T-cell (primary cell): ENCODE data around the gene NEIL3. TPM values are rescaled to one million over a fixed set of nuclear protein-coding genes. Genes with fewer than 3 reads are reported as not detected.

Source experiments
- ATAC-seq, 4 experiments: fragments of 200-7000 bp in 3 of 4; fragments of 150-1000 bp in 1 of 4; cut with Tn5 transposase; replicated peaks in 1 of 4; 1 replicate in 3 of 4; 2 replicates in 1 of 4; pipeline ENCODE4 v1.10.0; 2021; ENCODE audit warnings: moderate library complexity in 3 of 4, mild to moderate bottlenecking in 2 of 4, moderate number of reproducible peaks in 1 of 4
- CTCF ChIA-PET, 2 donors: fragments of 300-600 bp; sonication (Branson Sonifier 250); formaldehyde crosslinking; loops; one replicate each; lab custom pipeline; 2022; ENCODE audit warnings: antibody characterized with exemption in 2 of 2; lab: Charles Lee
- POLR2A ChIA-PET, 2 donors: fragments of 300-600 bp; sonication (Branson Sonifier 250); formaldehyde crosslinking; loops; one replicate each; lab custom pipeline; 2022; ENCODE audit warnings: antibody characterized with exemption in 2 of 2; lab: Charles Lee
- DNase-seq, 35 experiments: peaks; one replicate each; pipeline versions ENCODE4 v3.0.0 to v3.0.0-alpha.2; 2013 to 2023
- H3K27ac ChIP-seq: one replicate; pipeline ENCODE4 v1.5.1; 2013; ENCODE audit warnings: low read length
- H3K27me3 ChIP-seq, 2 experiments: replicated peaks in 1 of 2; 1 replicate in 1 of 2; 2 replicates in 1 of 2; pipeline versions ENCODE4 v1.6.1 to v1.7.0; 2013; ENCODE audit warnings: low read length in 1 of 2, mixed read lengths in 1 of 2; ENCODE audit not compliant: control insufficient read depth in 2 of 2, insufficient read depth in 2 of 2; ENCODE audit errors: extremely low read depth in 1 of 2
- H3K36me3 ChIP-seq, 2 donors: 1 replicate in 1 of 2; 2 replicates in 1 of 2; pipeline versions ENCODE4 v1.6.1 to v1.7.0; 2013; ENCODE audit warnings: low read length in 1 of 2; ENCODE audit not compliant: control insufficient read depth in 2 of 2, insufficient read depth in 1 of 2; ENCODE audit errors: extremely low read depth in 1 of 2
- H3K4me1 ChIP-seq, 2 experiments: 1 replicate in 1 of 2; 2 replicates in 1 of 2; pipeline versions ENCODE4 v1.6.1 to v1.7.0; 2013; ENCODE audit warnings: low read length in 2 of 2, mixed read lengths in 1 of 2; ENCODE audit not compliant: insufficient read depth in 2 of 2, control insufficient read depth in 1 of 2; ENCODE audit errors: extremely low read depth in 1 of 2
- H3K4me3 ChIP-seq, 2 donors: 1 replicate in 1 of 2; 2 replicates in 1 of 2; pipeline versions ENCODE4 v1.5.1 to v1.7.0; 2013; ENCODE audit warnings: mild to moderate bottlenecking in 2 of 2, low read length in 1 of 2, moderate library complexity in 1 of 2; ENCODE audit not compliant: control insufficient read depth in 1 of 2; ENCODE audit errors: extremely low read depth in 1 of 2
- H3K9me3 ChIP-seq: 2 replicates; pipeline ENCODE4 v1.7.0; 2013
- H3K27ac Mint-ChIP-seq, 2 donors: one replicate each; pipeline ENCODE4 v1.8.0; 2020 to 2021; ENCODE audit warnings: mild to moderate bottlenecking in 2 of 2, mixed read lengths in 2 of 2
- H3K27me3 Mint-ChIP-seq, 2 donors: one replicate each; pipeline ENCODE4 v1.8.0; 2021 to 2022; ENCODE audit warnings: mixed read lengths in 2 of 2
- H3K36me3 Mint-ChIP-seq: one replicate; pipeline ENCODE4 v1.8.0; 2021; ENCODE audit warnings: mixed read lengths
- H3K4me1 Mint-ChIP-seq, 3 donors: one replicate each; pipeline ENCODE4 v1.8.0; 2020 to 2022; ENCODE audit warnings: mixed read lengths in 3 of 3, mild to moderate bottlenecking in 1 of 3
- H3K4me3 Mint-ChIP-seq, 3 donors: one replicate each; pipeline ENCODE4 v1.8.0; 2020 to 2022; ENCODE audit warnings: mild to moderate bottlenecking in 3 of 3, mixed read lengths in 3 of 3, moderate library complexity in 3 of 3
- H3K9me3 Mint-ChIP-seq, 3 donors: one replicate each; pipeline ENCODE4 v1.8.0; 2020 to 2022; ENCODE audit warnings: mixed read lengths in 3 of 3
- WGBS: methylation state at CpG from one replicate; pipeline ENCODE4 v1.1.5; 2013; ENCODE audit warnings: missing lambda C conversion rate; ENCODE audit not compliant: insufficient coverage; 5-methylcytosine and 5-hydroxymethylcytosine counted together
- total RNA-seq, 35 experiments: library from RNA in 6 of 35; stranded (reverse) in 6 of 35; fragments of 120-200 nt in 1 of 35; gene quantifications; one replicate each; pipeline versions ENCODE4 v1.2.1 to v1.2.4 and lab custom pipeline; 2013 to 2026

The NEIL3 gene
- total RNA-seq, 5 donors from 2014 or later (not counting 1 experiment from before 2014, with no cell fraction given), result 0.25 to 0.90 (median 0.44) TPM

- ChIA-PET POLR2A (no interaction called here), CTCF (interaction anchor here in 1 of 2 donors (0.6 kb wide), 1 partner anchor 20 kb away, joined by 4 read pairs; no protein-coding TSS in a partner anchor)
- H3K27ac ChIP-seq, result no peak overlapping the region
- peaks cover 0 to 4% of the 10 kb centered on the region in 2 experiments for H3K4me1 ChIP-seq
- H3K27me3 ChIP-seq, result peaks cover 0 to 5% of the 10 kb centered on the region in 2 experiments
- Mint-ChIP-seq H3K27ac (no peak overlapping the region), H3K27me3 (peaks cover 0 to 3% of the 10 kb centered on the region in 2 donors), H3K9me3 (no peaks in the 10 kb centered on the region), H3K36me3 (no peaks in the 10 kb centered on the region), H3K4me3 (no peak overlapping the region), H3K4me1 (peaks cover 4 to 16% (median 8%) of the 10 kb centered on the region in 3 donors)
- H3K4me3 ChIP-seq, result no peak overlapping the region
- ATAC-seq (no peak), DNase-seq (no peak)
- H3K9me3 ChIP-seq, result no peaks in the 10 kb centered on the region
- H3K36me3 ChIP-seq, result no peaks in the 10 kb centered on the region
- WGBS, result 83% methylated on average over 2 of the region's 4 CpGs
Measured at GRCh38 chr4:177384856-177385397, 75.3 kb downstream of the NEIL3 start.

- POLR2A ChIA-PET, result interaction anchor here (0.6 to 0.7 kb wide), 2 partner anchors 17 to 22 kb away, joined by 3 read pairs; no protein-coding TSS in a partner anchor
- H3K4me1 ChIP-seq, result peaks cover 0 to 5% of the 10 kb centered on the region in 2 experiments
- no peak overlapping the region for H3K4me3 ChIP-seq
- Mint-ChIP-seq H3K27ac (no peak overlapping the region), H3K27me3 (peaks cover 0 to 3% of the 10 kb centered on the region in 2 donors), H3K9me3 (no peaks in the 10 kb centered on the region), H3K4me3 (no peak overlapping the region), H3K4me1 (peaks cover 6 to 24% (median 12%) of the 10 kb centered on the region in 3 donors), H3K36me3 (no peaks in the 10 kb centered on the region)
- no peaks in the 10 kb centered on the region for H3K9me3 ChIP-seq
- CTCF ChIA-PET, result interaction anchor here in 1 of 2 donors (0.6 kb wide), 1 partner anchor 11 kb away, joined by 3 read pairs; no protein-coding TSS in a partner anchor
- WGBS, result no CpG with 5 or more reads among the region's 2 CpGs
- H3K36me3 ChIP-seq, result no peaks in the 10 kb centered on the region
- no peak overlapping the region for H3K27ac ChIP-seq
- DNase-seq (no peak), ATAC-seq (no peak)
- H3K27me3 ChIP-seq, result peaks cover 0 to 5% of the 10 kb centered on the region in 2 experiments
Measured at GRCh38 chr4:177385576-177386277, 76.1 kb downstream of the NEIL3 start.

- H3K4me1 Mint-ChIP-seq, result peaks cover 10 to 30% (median 17%) of the 10 kb centered on the region in 3 donors
- peaks cover 0 to 5% of the 10 kb centered on the region in 2 experiments for H3K27me3 ChIP-seq
- DNase-seq, result no peak
- no peaks in the 10 kb centered on the region for H3K9me3 ChIP-seq
- H3K4me3 Mint-ChIP-seq, result no peak overlapping the region
- 80% methylated on average over 1 of the region's 5 CpGs for WGBS
- CTCF ChIA-PET, result no interaction called here
- no peaks in the 10 kb centered on the region for H3K36me3 Mint-ChIP-seq
- H3K4me3 ChIP-seq, result no peak overlapping the region
- H3K9me3 Mint-ChIP-seq, result no peaks in the 10 kb centered on the region
- H3K36me3 ChIP-seq, result no peaks in the 10 kb centered on the region
- POLR2A ChIA-PET, result interaction anchor here in 1 of 2 donors (0.6 to 0.7 kb wide), 2 partner anchors 16 to 1240 kb away, joined by 3 read pairs; no protein-coding TSS in a partner anchor
- ATAC-seq, result no peak
- H3K27me3 Mint-ChIP-seq, result peaks cover 0 to 3% of the 10 kb centered on the region in 2 donors
- H3K27ac ChIP-seq, result no peak overlapping the region
- H3K27ac Mint-ChIP-seq, result no peak overlapping the region
- peaks cover 2 to 10% of the 10 kb centered on the region in 2 experiments for H3K4me1 ChIP-seq
Measured at GRCh38 chr4:177386278-177386815, 76.7 kb downstream of the NEIL3 start.

GRCh38 chr4:177391287-177391686, 81.6 kb downstream of the NEIL3 start:
- H3K27ac Mint-ChIP-seq, result peak overlapping the region in 1 of 2 donors; percentile 85

GRCh38 chr4:177391953-177392352, 82.3 kb downstream of the NEIL3 start:
- no peaks in the 10 kb centered on the region for H3K36me3 ChIP-seq
- H3K36me3 Mint-ChIP-seq, result no peaks in the 10 kb centered on the region
- H3K4me3 Mint-ChIP-seq, result peak overlapping the region in 2 of 3 donors; percentile 11 to 55
- no peaks in the 10 kb centered on the region for H3K9me3 Mint-ChIP-seq
- no peak for DNase-seq
- peak overlapping the region; percentile 38 to 85 for H3K27ac Mint-ChIP-seq
- H3K9me3 ChIP-seq, result no peaks in the 10 kb centered on the region
- peak in 1 of 4 experiments; percentile 37 for ATAC-seq
- H3K27ac ChIP-seq, result no peak overlapping the region
- peaks cover 27 to 50% (median 32%) of the 10 kb centered on the region in 3 donors for H3K4me1 Mint-ChIP-seq
- H3K4me3 ChIP-seq, result no peak overlapping the region
- peaks cover 15 to 30% of the 10 kb centered on the region in 2 experiments for H3K4me1 ChIP-seq
- ChIA-PET POLR2A (no interaction called here), CTCF (interaction anchor here in 1 of 2 donors (1.4 kb wide), 1 partner anchor 141 kb away, joined by 6 read pairs; no protein-coding TSS in a partner anchor)
- WGBS, result 33% methylated on average over 1 of the region's 6 CpGs
- H3K27me3 ChIP-seq, result peaks cover 0 to 3% of the 10 kb centered on the region in 2 experiments
- H3K27me3 Mint-ChIP-seq, result peaks cover 0 to 2% of the 10 kb centered on the region in 2 donors

More at GRCh38 chr4:177391287-177391686, 81.6 kb downstream of the NEIL3 start:
- peaks cover 0 to 3% of the 10 kb centered on the region in 2 experiments for H3K27me3 ChIP-seq
- H3K27ac ChIP-seq, result no peak overlapping the region
- DNase-seq (no peak), ATAC-seq (no peak)
- H3K4me3 ChIP-seq, result no peak overlapping the region
- H3K9me3 ChIP-seq, result no peaks in the 10 kb centered on the region
- Mint-ChIP-seq H3K4me1 (peaks cover 27 to 53% (median 33%) of the 10 kb centered on the region in 3 donors), H3K9me3 (no peaks in the 10 kb centered on the region), H3K4me3 (peak overlapping the region in 1 of 3 donors; percentile 55), H3K27me3 (peaks cover 0 to 4% of the 10 kb centered on the region in 2 donors), H3K36me3 (no peaks in the 10 kb centered on the region)
- WGBS, result no CpG with 5 or more reads among the region's 3 CpGs
- ChIA-PET CTCF (no interaction called here), POLR2A (no interaction called here)
- no peaks in the 10 kb centered on the region for H3K36me3 ChIP-seq
- H3K4me1 ChIP-seq, result peaks cover 15 to 32% of the 10 kb centered on the region in 2 experiments

GRCh38 chr4:177393236-177393635, 83.6 kb downstream of the NEIL3 start:
- CTCF ChIA-PET, result interaction anchor here (0.6 to 1.4 kb wide), 6 partner anchors 9 to 143 kb away, joined by 3 to 6 read pairs (median 3); partner anchors contain the start of genes AGA (in 1 of the 2) and NEIL3 (in 1 of the 2)
- H3K27me3 Mint-ChIP-seq, result peaks cover 0 to 2% of the 10 kb centered on the region in 2 donors
- H3K36me3 ChIP-seq, result no peaks in the 10 kb centered on the region
- H3K4me1 Mint-ChIP-seq, result peaks cover 27 to 50% (median 32%) of the 10 kb centered on the region in 3 donors
- H3K9me3 Mint-ChIP-seq, result peaks cover 0 to 6% (median 0%) of the 10 kb centered on the region in 3 donors
- peak overlapping the region; percentile 87 to 96 for H3K27ac Mint-ChIP-seq
- ATAC-seq (peak; percentile 67 to 96 (median 94)), DNase-seq (peak in 32 of 35 experiments; percentile 0 to 62 (median 20))
- no peaks in the 10 kb centered on the region for H3K36me3 Mint-ChIP-seq
- H3K9me3 ChIP-seq, result no peaks in the 10 kb centered on the region
- peak overlapping the region; percentile 22 for H3K27ac ChIP-seq
- peaks cover 15 to 30% of the 10 kb centered on the region in 2 experiments for H3K4me1 ChIP-seq
- H3K4me3 Mint-ChIP-seq, result peak overlapping the region in 2 of 3 donors; percentile 47 to 55
- no peak overlapping the region for H3K4me3 ChIP-seq
- 10% methylated on average over 5 of the region's 8 CpGs for WGBS
- H3K27me3 ChIP-seq, result peaks cover 0 to 3% of the 10 kb centered on the region in 2 experiments
- POLR2A ChIA-PET, result interaction anchor here in 1 of 2 donors (0.6 to 1.0 kb wide), 2 partner anchors 49 to 52 kb away, joined by 3 read pairs; partner anchors contain the start of gene AGA
